Left cardiac atrium (tissue), 4 donors: ENCODE data around the gene HYKK. TPM values are rescaled to one million over a fixed set of nuclear protein-coding genes. Genes with fewer than 3 reads are reported as not detected.

Experiments
- ATAC-seq, 2 donors: fragments of 200-7000 bp; cut with Tn5 transposase; one replicate each; pipeline ENCODE4 v1.9.1; 2020; ENCODE audit warnings: mild to moderate bottlenecking in 2 of 2, moderate library complexity in 2 of 2
- DNase-seq: peaks from one replicate; pipeline ENCODE4 v3.0.0-alpha.2; 2020
- intact Hi-C, 2 donors: fragments of 100-400 bp; cut with DNase I; formaldehyde crosslinking; loops; one replicate each; pipeline versions ENCODE4 v1.14.1 to v1.15.1; 2022 to 2023
- total RNA-seq, 2 donors: library from RNA; stranded (reverse); fragmentation: NEBNext Ultra II Directional; extraction: Animal tissue kit (Norgen Biotek cat#: 25700); gene quantifications; one replicate each; pipeline ENCODE4 v1.2.1, GENCODE V29; 2021
- donor health status: DM: no; HTN: yes; CAD: no.
- donor health status: DM: no; HTN: yes; CAD: no; lungs with severe emphysema.
- donor health status: DM: yes; HTN: yes; CAD: no.
- donor health status: Dilated cardiomyopathy.

Gene HYKK
- total RNA-seq, 2 donors from 2014 or later, result 5.5 to 7.1 TPM

- no peak for DNase-seq
- no peak for ATAC-seq
- intact Hi-C loops, result no loop called here
Observed at GRCh38 chr15:78573416-78573815, 66.0 kb downstream of the HYKK start.

- intact Hi-C loops, result no loop called here
- ATAC-seq, result no peak
- no peak for DNase-seq
Observed at GRCh38 chr15:78574944-78575343, 67.6 kb downstream of the HYKK start.

Other genes with a start within 250 kb of the HYKK start
- gene DNAJA4, start 243.0 kb upstream of the HYKK start, total RNA-seq, result 100 to 1,000 TPM; 116 to 171 TPM
- gene SKIC8, start 208.0 kb upstream of the HYKK start, total RNA-seq, result 10 to 100 TPM; 27.1 to 35.5 TPM
- gene CRABP1, start 167.2 kb upstream of the HYKK start, total RNA-seq, result not detected
- 10 to 100 TPM; 29.5 to 31.0 TPM for gene IREB2, start 69.4 kb upstream of the HYKK start, total RNA-seq
- 100 to 1,000 TPM in 1 of 2 donors, 10 to 100 TPM in 1; 97.4 to 104 TPM for gene PSMA4, start 32.9 kb downstream of the HYKK start, total RNA-seq
- gene CHRNA5, start 57.9 kb downstream of the HYKK start, total RNA-seq, result 1 to 10 TPM; 1.4 to 2.6 TPM
- 1 to 10 TPM in 1 of 2 donors, under 1 TPM in 1; 0.06 to 2.3 TPM for gene CHRNA3, start 113.4 kb downstream of the HYKK start, total RNA-seq
- gene CHRNB4, start 133.6 kb downstream of the HYKK start, total RNA-seq, result under 1 TPM in 1 of 2 donors, not detected in 1; 0.13 TPM